ENCODE measurements around the gene GSK3B.

DNA sequence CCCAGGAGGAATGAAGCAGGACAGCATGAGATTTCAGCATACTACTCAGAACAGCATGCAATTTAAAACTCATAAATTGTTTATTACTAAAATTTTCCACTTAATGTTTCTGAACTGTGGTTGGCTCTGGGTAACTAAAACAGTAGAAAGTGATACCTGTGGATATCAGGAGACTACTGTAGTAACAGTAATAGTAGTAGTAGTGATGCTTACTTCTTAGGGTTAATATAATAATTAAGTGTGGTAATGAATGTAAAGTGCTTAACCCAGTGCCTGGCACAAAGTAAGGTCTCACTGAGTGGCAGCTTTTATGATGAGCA is 195.1 kb downstream of the GSK3B start:
- TF ChIP-seq, protein P1, sequence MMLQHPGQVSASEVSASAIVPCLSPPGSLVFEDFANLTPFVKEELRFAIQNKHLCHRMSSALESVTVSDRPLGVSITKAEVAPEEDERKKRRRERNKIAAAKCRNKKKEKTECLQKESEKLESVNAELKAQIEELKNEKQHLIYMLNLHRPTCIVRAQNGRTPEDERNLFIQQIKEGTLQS (IDR thresholded peaks at IDR 0.05), result no peak
- TF ChIP-seq, protein P2, sequence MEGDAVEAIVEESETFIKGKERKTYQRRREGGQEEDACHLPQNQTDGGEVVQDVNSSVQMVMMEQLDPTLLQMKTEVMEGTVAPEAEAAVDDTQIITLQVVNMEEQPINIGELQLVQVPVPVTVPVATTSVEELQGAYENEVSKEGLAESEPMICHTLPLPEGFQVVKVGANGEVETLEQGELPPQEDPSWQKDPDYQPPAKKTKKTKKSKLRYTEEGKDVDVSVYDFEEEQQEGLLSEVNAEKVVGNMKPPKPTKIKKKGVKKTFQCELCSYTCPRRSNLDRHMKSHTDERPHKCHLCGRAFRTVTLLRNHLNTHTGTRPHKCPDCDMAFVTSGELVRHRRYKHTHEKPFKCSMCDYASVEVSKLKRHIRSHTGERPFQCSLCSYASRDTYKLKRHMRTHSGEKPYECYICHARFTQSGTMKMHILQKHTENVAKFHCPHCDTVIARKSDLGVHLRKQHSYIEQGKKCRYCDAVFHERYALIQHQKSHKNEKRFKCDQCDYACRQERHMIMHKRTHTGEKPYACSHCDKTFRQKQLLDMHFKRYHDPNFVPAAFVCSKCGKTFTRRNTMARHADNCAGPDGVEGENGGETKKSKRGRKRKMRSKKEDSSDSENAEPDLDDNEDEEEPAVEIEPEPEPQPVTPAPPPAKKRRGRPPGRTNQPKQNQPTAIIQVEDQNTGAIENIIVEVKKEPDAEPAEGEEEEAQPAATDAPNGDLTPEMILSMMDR (IDR thresholded peaks at IDR 0.05 in 2 of 3, conservative IDR thresholded peaks at IDR 0.05 in 1 of 3; ENCODE audit: borderline replicate concordance in 1 of 3, insufficient read depth in 1 of 3, low read depth in 2 of 3, low read length in 2 of 3), result no peak
- no peak for TF ChIP-seq POLR2AphosphoS5 (IDR thresholded peaks at IDR 0.05; ENCODE audit: low read depth, low read length)
- TF ChIP-seq SP1 (IDR thresholded peaks at IDR 0.05; ENCODE audit: low read depth), result no peak
- no peak for TF ChIP-seq EZH2phosphoT487 (IDR thresholded peaks at IDR 0.05; ENCODE audit: borderline replicate concordance)
- no peak for TF ChIP-seq REST (IDR thresholded peaks at IDR 0.05; ENCODE audit: low read depth)
- no peak for TF ChIP-seq RAD21 (IDR thresholded peaks at IDR 0.05; ENCODE audit: low read depth)
- TF ChIP-seq POLR2A (IDR thresholded peaks at IDR 0.05; ENCODE audit: borderline replicate concordance, extremely low read depth, insufficient read depth, insufficient read length), result no peak
- TF ChIP-seq SRF (IDR thresholded peaks at IDR 0.05; ENCODE audit: low read depth), result no peak

All from HCT116 (cell line).